ENCODE results near the gene NOS1AP. TPM values are rescaled to one million over a fixed set of nuclear protein-coding genes. Genes with fewer than 3 reads are reported as not detected.

The NOS1AP gene
- 0.98 and 1.2 TPM in 2 replicates for total RNA-seq

DNA sequence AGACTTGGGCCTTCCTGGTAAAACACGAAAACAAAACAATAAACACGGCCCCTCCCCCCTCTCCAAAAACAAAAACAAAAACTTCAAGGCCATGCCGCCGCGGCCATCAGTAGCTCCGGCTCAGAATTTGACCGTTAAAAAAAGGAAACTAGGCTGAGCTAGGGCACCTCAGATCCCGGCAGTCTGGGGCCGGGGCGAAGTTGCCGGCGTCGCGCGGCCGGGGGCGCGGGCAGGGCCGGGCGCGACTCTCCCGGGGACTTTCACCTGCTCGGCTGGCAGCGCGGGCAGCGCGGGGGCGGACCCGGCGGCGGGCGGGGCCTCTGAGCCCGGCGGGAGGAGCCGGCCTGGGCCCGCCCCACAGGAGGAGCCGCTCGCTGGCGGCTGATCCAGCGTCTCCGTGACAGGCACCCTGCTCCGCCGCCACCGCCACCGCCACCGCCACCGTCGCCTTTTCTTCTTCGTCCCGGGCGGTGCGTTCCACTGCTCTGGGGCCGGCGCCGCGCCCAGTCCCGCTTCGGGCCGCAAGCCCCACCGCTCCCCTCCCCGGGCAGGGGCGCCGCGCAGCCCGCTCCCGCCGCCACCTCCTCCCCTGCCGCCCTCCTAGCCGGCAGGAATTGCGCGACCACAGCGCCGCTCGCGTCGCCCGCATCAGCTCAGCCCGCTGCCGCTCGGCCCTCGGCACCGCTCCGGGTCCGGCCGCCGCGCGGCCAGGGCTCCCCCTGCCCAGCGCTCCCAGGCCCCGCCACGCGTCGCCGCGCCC, at the start of gene NOS1AP:
Gene NOS1AP (plus strand): TSS at position 358 of the 760 bp plus-strand sequence. CDS start 487 bp downstream, outside the sequence.

DNA sequence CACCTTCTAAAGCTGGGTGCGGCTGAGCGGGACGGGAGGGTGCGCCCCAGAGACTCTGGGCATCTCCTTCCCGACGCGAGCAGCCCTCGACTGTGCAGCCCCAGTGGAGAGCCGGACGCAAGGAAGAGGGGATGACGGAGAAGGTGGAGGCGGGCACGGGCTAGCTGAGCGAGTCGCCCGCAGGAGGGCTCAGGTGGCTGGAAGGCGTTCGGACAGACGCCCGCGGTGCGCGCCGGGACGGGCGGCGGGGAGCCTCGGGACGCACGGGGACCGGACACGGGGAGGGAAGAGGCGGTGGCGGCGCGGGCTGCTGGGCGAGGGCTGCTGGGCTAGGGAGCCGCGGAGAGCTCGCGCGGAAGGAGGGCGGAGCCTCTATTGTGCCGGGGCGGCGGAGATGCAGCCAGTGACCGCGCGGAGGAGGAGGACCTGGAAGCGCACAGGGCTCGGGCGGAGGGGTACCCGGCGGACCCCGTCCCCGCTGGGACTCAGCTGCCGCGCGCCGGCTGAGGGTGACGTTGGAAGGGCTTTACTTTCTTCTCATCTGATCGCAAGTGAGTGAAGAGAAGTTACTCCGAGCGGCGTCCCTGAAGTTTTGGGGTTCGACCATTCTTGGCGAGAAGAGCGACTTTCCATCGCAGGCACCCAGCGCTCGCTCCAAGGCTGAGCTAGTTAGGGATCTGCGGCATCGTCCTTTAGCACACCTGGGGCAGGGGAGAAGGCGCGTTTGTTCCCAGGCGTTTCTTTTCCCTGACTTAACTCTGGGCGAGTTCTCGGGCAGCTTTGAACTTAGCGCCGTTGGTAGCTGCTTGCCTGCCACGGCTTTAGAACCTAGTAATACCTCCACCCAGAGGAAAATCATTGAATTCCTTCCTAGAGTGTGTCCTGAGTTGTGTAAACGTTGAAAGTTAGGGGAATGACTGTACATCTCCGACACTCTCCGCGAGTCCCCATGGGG, 45.7 kb upstream of the NOS1AP start, which contains the start of gene OLFML2B:
Gene OLFML2B (minus strand): TSS at position 323 of the 955 bp plus-strand sequence. CDS start 439 bp downstream, outside the sequence.

GRCh38 chr1:162376691-162377090, 307.2 kb downstream of the NOS1AP start, which contains the start of gene SPATA46:
SPATA46 (minus strand) TSS chr1:162376854; CDS start chr1:162376790, 64 bp downstream.

GRCh38 chr1:162381383-162381782, 311.9 kb downstream of the NOS1AP start, which contains the start of gene C1orf226:
C1orf226 (plus strand) TSS chr1:162381728; CDS start chr1:162381902, 174 bp downstream.

GRCh38 chr1:162412002-162412401, 342.5 kb downstream of the NOS1AP start, which contains the start of gene SH2D1B:
SH2D1B (minus strand) TSS chr1:162412136; CDS start chr1:162412016, 120 bp downstream.

Small RNA genes lying within 50 kb of the gene (small RNA-seq; reads per million reads assigned to genes)
- gene MIR4654 (not detected), gene MIR556 (0.24 reads per million), gene RNA5SP61 (not detected)

Other genes with a start within 250 kb of the NOS1AP start
- gene OLFML2B, start 45.8 kb upstream of the NOS1AP start, total RNA-seq, result under 0.01 and 0.38 TPM in 2 replicates

Measured in vein endothelial cell (primary cell).